Stimulated activated CD4-positive, alpha-beta T cell treated with anti-CD3 and anti-CD28 coated beads, Interleukin-4, amount 100 ng/mL, for 1 hour (primary cell): ENCODE data around the gene RYR3.

Source experiments
- DNase-seq: peaks from one replicate; pipeline ENCODE4 v3.0.0-alpha.2; 2020

The RYR3 gene

GRCh38 chr15:33660151-33660550, 349.4 kb downstream of the RYR3 start:
- no peak for DNase-seq

- no peak for DNase-seq
Observed at GRCh38 chr15:33662014-33662413, 351.2 kb downstream of the RYR3 start.

GRCh38 chr15:33664947-33665346, 354.2 kb downstream of the RYR3 start:
- no peak for DNase-seq

- DNase-seq = no peak
Observed at GRCh38 chr15:33670567-33670966, 359.8 kb downstream of the RYR3 start.

- no peak for DNase-seq
Observed at GRCh38 chr15:33671456-33671855, 360.7 kb downstream of the RYR3 start.

GRCh38 chr15:33675246-33675645, 364.5 kb downstream of the RYR3 start:
- DNase-seq = no peak

GRCh38 chr15:33677238-33677830, 366.6 kb downstream of the RYR3 start:
- DNase-seq = no peak

- DNase-seq = no peak
Observed at GRCh38 chr15:33678176-33678575, 367.4 kb downstream of the RYR3 start.

- no peak for DNase-seq
Observed at GRCh38 chr15:33678602-33679001, 367.8 kb downstream of the RYR3 start.

GRCh38 chr15:33679061-33679460, 368.3 kb downstream of the RYR3 start:
- DNase-seq = no peak

- DNase-seq = no peak
Observed at GRCh38 chr15:33680336-33680735, 369.6 kb downstream of the RYR3 start.

- DNase-seq = no peak
Observed at GRCh38 chr15:33693166-33693800, 382.5 kb downstream of the RYR3 start.

- no peak for DNase-seq
Observed at GRCh38 chr15:33698126-33698525, 387.4 kb downstream of the RYR3 start.

- no peak for DNase-seq
Observed at GRCh38 chr15:33699145-33699544, 388.4 kb downstream of the RYR3 start.

GRCh38 chr15:33699691-33700447, 389.1 kb downstream of the RYR3 start:
- DNase-seq = no peak

- DNase-seq = peak; percentile 61
Observed at GRCh38 chr15:33700695-33701303, 390.0 kb downstream of the RYR3 start.

GRCh38 chr15:33701304-33701696, 390.5 kb downstream of the RYR3 start:
- DNase-seq = no peak

GRCh38 chr15:33706173-33706572, 395.4 kb downstream of the RYR3 start:
- no peak for DNase-seq

- DNase-seq = no peak
Observed at GRCh38 chr15:33710748-33711147, 400.0 kb downstream of the RYR3 start.

GRCh38 chr15:33716025-33716424, 405.3 kb downstream of the RYR3 start:
- no peak for DNase-seq

- DNase-seq = no peak
Observed at GRCh38 chr15:33720952-33721351, 410.2 kb downstream of the RYR3 start.

- no peak for DNase-seq
Observed at GRCh38 chr15:33722005-33722672, 411.4 kb downstream of the RYR3 start.

GRCh38 chr15:33722673-33723015, 411.9 kb downstream of the RYR3 start:
- no peak for DNase-seq
